Limb (tissue), 2 donors: ENCODE data around the gene SMAD6.

Experiments
- DNase-seq, 2 donors: peaks; one replicate each; pipeline ENCODE4 v3.0.0-alpha.2; 2016; ENCODE audit errors: extremely low spot score in 2 of 2

Gene SMAD6

DNA sequence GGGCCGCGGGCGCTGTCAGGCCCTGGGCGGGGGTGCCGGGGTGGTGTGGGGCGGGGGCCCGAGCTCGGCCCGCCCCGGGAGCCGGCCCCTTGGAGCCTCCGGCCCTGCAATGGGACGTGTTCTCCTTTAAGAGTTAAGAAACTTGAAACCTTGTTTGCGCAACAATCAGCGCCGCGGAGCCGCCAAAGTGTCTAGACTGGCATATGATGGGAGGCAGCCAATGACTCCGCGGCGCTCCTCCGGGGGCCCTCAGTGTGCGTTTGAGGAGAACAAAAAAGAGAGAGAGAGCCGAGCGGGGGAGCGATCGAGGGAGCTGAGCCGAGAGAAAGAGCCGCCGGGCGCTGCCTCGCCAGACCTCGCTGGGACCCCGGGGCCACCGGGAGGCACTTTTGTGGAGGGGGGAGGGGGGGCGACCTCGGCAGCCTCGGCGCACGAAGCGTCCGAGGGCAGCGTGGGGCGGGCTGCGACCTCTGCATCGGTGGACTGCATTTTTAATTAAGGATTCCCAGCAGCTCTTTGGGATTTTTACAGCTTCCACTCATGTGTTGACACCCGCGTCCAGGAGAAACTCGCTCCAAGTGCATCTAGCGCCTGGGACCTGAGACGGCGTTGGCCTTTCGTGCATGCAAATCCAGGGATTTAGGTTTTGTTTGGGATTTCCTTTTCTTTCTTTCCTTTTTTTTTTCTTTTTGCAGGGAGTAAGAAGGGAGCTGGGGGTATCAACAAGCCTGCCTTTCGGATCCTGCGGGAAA is at the start of gene SMAD6:
Gene SMAD6, plus strand, starts transcription at position 202 of the 752 bp plus-strand sequence. CDS start 1,023 bp downstream, outside the sequence.
- peak; percentile 93 to 95 for DNase-seq

DNA sequence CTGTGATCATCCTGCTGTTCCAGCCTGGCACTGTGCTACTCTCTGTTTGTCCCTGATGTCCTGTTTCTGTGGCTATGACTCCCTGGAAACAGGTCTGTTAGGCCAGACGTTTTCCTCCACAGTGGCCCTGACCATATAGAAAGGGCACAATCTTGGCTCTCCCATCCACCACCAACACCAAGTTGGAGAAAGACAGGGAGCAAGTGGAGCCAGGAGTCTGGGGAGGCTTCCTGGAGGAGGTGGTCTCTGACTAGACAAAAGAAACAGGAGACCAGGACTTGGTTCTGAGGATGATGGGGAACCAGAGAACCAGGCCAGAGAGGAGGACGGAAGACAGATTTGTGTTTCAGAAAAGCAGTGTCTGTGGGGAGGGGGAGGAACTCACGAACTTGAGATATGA is 49.2 kb upstream of the SMAD6 start:
- no peak for DNase-seq

DNA sequence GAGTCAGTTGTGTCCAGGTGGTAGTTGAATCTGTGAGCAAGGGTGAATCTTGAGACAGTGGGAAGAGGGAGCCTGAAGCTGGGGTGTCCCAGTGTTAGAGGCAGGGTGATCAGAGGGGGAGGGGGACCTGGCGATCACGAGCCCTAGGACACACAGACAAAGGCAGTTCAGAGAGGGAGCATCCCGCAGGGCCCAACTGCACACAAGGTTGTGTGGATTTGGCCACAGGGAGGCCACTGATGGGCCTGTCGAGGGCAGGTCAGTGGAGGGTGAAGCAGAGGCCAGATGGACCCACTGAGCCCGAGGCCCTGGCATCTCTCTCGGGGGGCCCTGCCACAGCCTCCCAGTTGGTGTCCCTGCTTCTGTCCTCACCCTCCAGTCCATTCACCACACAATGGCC is 48.6 kb upstream of the SMAD6 start:
- DNase-seq, result no peak

DNA sequence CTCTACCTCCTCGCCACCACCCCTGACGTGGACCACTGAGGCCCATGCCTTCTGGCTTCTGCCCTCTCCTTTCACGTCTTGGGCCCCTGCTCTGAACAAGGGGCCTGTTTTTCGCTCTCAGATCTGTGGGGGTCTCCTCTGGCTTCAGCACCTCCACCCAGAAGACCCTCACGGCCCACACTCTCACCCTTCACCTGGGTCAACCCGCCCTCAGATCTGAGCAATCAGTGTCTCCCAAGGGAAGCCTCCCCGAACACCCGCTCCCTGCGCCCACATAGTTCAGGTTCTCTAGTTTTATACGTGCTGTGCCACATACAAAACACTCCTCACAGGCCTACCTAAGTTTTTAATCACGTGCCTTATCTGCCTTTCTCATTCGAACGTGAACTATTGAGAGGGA is 48.2 kb upstream of the SMAD6 start:
- no peak for DNase-seq

DNA sequence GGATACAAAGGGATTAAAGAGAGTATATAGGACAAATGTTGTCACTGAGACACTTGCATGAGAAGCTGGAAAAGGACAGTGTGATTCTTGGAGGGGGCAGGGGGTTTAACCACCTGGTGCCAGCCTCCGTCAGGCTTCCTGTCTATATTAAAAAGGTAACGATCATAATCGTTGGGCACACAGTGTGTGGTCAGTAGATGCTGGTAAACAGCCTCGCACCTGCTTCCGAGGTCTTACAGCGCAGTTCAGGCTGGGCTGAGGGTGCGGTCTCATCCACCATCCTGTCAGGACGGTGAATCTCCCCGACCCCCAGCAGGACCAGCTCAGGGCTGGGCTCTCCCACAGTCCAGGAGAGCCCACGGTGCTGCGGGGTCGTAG is 47.7 kb upstream of the SMAD6 start:
- DNase-seq, result no peak

DNA sequence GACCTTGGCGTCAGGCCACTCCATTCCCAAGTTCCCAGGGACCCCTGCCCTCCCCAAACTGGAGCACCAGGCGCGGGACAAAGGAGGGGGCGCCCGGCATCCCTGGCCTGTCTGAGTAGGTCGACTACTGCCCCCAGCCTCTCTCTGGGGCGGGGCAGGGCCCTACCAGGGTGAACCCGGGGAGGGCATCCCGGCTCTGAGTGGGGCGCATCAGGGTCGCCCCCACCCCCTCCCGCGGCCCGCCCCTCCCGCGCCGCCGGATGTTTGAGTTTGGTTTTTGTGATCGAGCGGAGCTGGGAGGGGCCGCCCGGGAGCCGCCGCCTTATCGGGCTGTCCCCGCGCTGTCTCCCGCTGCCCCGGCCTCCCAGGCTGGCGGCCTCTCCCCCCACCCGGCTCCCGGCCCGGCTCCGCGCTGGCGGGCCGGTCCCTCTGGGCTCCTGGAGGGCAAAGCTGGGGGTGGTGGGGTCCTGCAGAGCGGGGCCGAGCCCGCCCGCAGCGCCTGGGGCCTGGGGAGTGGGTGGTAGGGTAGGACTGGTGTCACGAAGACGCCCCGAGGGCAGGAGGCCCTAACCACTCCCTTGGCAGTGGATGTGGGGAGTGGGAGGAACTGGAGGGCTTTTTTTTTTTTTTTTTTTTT is 47.2 kb upstream of the SMAD6 start:
- peak in 1 of 2 donors; percentile 57 for DNase-seq

DNA sequence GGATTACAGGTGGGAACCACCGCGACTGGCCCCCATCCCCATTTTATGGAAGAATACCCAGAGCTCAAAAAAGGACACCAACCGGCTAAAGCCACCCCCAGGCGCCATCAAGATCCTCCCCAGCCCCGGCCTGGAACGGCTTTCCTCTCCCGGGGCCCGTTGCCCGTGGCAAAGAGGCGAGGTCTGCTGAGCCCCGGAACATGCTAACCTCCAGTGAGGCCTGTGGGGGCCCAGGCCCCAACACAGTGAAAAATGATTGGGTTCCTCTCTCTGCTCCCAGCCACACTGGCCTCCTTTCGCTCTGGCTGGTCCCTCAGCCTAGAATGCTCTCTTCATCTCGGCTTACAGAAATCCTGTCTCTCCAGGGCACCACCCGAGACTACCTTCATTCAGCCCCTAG is 46.5 kb upstream of the SMAD6 start:
- no peak for DNase-seq

DNA sequence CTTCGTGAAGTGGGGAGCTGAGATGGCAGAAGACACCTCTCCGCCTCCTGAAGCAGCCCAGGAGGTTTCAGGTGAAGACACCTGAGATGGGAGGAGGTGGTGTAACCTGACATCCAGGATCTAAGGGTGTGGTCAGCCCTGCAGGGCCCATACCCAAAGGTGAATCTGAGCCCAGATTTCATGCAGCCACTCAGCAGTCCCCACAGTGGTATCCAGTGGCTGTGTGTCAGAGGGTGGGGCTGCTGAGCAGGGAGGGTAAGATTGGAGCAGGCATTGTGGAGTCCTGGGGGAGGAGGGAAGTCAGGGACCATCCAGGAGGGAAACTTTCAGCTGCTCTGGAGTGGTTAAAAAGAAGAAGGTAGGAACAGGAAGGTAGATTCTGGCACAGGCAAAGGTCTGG is 46.0 kb upstream of the SMAD6 start:
- DNase-seq, result no peak

DNA sequence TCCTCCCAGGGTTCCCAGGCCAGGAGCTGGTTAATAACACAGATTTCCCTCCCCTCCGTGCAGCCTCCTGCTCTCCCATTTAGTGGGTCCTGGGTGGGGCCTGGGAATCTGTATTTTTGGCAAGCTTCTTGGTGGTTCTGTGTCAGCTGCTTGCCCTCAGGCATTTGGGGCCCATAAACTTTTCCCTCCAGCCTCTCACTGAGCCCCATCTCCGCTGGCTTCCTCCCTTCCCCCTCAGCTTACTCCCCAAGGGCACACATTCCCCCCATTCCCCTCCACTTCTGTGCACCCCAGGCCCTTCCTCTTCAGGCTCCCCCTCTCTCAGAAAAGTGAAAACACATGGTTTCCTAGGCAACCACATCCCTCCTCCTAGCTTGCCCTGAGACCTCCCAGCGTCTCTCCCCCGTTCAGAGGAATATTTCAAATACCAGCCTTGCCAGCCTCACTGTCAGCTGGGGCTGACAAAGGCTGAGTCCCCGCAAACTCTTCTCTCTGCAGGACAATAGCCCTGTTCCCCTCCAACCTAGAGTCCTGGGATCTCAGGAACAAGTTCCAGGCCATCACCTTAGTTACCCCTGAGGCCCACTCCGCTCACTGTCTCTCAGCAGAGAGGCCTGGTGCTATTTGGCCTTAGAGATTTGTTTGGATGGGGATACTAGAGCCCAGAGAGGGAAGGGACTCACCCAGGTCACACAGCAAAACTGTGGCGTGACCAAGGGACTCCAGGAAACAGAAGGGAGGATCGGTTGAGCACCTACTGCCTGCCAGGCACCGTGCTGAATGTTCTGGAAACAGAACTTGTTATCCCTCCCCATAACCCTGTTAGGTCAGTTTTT is 44.6 kb upstream of the SMAD6 start:
- peak; percentile 50 to 66 for DNase-seq

DNA sequence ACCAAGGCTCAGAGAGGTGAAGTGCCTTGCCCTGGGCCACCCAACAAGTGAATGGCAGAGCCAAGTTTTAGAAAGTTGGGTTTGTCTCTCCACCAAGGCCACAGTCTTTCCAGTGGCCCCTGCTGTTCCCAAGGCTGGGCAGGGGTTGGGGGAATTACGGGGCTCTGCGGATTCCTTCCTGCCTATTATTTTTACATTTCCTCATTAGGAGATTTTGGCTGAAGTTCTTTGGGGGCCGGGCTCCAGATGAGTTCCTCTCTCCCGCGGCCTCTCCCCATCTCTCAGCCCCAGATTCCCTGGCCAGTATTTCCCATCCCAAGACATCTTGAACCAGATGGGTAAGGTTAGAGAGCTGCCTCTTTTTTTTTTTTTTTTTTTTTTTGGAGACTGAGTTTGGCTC is 44.0 kb upstream of the SMAD6 start:
- DNase-seq, result no peak

DNA sequence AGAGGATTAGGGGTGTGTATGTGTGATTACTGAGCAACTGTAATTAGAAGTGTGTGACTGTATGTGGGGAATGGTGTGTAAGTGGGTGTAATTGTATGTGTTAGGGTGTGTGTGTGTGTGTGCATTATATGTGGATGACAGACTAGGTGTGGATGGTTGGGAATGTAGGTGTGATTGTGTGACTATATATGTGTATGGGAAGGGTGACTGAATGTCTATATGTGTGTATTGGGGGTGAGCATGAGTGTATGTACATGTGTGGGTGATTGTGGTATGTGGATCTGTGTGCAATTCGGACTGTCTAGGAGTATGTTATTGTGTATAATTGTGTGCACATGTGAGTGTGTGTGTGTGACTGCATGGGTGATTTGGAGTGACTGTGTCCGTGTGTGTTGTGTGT is 43.2 kb upstream of the SMAD6 start:
- DNase-seq, result no peak

DNA sequence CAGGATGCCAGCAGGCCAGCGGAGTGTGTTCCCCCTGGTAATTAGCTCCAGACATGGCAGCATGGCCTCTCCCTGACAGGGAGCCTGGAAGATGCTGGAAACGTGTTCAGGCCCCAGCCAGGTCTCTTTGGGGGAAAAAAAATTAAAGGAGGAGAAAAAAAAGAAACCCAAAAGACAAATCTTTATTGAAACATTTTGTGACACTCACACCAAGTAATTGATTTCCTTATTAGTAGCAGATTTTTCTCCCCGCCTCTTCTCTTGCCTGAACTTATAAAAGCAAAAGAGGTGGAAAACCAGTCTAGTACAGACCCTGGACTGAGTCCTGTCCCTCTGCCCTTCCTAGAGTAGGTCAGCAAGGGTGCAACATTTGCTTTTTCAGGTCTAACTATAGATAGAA is 42.7 kb upstream of the SMAD6 start:
- no peak for DNase-seq

DNA sequence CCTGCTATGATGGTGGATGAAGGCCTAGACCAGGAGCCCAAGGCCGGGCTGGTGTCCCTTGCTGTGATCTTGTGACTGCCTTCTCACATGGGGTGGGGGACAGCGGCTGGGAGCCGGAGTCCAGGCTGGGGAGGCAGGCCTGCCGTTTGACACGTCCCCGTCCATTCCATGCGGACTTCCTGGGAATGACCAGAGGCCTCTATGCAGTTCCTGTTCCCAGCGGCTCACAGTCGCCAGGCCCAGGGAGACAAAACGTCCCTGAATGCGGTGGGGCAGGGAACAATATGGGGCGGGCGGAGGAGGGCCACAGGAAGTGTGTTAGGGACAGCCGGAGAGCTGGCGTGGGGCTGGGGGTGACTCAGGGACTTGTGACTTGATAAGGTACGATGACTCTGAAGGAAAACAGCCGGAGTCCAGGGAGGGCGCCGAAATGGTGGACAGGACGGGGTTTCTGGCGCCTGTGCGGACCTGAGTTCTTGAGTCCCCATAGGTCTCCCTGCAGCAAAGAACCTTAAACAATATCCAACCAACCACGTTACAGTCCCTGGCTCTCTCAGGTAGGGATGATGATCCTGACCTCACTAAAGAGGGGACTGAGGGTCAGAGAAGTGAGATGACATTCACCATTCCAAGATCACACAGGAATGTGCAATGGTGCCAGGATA is 40.5 kb upstream of the SMAD6 start:
- no peak for DNase-seq

DNA sequence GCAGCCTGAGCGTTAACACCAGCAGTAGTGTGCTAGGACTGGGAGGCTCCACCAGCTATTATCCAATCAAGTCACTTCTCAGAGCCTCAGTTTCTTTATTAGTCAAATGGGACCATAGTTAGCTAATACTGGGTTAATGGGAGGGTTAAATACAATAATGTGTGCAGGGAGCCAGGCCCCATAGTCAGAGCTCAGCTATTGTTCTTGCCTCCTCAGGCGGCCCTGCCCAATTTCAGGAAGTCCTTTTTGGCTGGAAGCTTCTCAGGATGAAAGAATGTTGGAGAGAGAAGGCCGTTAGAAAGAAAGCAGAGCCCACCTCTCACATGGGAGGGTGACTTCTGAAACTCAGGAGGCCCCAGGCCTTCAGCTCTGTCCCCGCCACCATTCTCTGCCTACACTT is 39.5 kb upstream of the SMAD6 start:
- no peak for DNase-seq

DNA sequence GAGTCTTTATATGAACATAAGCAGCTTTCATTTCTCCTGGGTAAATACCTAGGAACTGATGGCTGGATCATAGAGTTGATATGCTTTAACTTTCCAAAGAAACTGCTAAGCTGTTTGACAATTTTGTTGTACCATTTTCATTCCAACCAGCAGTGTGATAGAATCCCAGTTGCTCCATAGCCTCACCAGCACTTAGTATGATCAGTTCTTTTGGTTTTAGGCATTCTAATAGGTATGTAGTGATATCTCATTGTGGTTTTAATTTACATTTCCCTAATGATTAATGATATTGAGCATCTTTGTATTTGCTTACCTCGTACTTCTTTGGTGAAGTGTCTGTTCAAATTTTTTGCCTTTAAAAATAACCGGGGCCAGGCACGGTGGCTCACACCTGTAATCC is 38.4 kb upstream of the SMAD6 start:
- no peak for DNase-seq

DNA sequence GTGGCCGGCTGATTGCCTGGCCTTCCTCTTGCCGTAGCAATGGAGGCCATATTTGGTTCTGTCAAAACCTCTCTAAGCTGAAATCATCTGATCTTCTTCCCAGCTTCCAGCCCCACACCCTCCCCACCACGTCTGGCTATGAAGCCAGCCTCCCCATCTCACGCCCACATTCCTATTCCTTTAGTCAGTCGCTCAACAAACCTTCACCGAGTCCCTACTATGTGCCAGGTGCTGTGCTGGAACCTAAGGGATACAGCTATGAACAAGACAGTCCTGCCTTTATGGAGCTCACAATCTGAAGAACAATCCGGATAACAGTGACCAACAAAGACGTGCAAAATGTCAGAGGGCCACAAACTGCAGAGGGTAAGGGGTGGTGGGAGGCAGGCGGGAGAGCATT is 31.9 kb upstream of the SMAD6 start:
- DNase-seq, result no peak

DNA sequence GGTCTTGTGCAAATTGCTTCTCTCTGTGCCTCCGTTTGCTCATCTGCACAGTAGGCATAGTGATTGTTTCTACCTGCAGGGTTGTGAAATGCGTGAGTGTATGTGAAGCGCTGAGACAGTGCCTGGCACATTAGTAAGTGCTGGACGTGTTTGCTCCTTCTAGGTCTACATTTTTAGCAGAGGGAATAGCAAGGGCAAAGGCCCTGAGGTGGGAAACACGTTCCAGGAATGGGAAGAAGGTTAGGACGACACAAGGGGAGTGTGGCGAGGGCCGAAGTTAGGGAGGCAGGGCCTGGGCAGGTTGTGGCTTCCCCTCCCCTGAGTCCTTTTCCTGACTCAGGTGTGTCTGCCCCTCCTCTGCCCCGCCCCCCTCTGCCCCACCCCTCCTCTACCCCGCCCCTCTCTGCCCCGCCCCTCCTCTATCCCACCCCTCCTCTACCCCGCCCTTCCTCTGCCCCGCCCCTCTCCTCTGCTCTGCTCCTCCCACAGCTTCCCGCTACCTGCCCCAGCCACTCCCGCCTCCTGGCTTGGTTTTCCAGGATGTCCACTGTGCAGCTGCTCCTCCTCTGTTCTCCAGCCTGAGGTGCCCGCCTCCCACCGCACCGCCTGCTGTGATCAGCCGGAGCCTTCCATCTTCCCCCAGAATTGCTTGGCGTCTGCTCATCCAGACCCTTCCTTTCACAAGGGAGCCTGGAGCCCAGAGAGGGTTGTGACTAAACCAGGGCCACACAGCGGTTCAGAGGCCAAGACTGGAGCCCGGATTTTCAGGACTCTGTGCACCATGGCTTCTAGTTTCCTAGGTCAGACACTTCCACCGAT is 31.1 kb upstream of the SMAD6 start:
- DNase-seq, result no peak

DNA sequence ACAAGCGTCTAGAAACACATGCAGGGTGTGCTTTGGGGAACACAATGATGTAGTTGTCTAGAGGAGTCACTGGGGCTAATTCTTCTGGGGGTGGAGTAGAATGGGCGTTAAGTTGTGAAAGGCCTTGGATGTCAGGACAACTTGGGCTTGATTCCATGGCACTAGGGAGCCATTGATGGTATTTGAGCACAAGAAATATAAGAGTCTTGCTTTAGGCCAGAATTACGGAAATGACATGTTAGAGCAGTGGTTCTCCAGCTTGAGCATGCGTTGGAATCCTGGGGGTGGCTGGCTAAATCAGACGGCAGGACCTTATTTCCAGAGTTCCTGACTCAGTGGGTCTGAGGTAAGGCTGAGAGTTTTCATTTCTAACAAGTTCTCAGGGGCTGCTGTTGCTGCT is 29.2 kb upstream of the SMAD6 start:
- no peak for DNase-seq

DNA sequence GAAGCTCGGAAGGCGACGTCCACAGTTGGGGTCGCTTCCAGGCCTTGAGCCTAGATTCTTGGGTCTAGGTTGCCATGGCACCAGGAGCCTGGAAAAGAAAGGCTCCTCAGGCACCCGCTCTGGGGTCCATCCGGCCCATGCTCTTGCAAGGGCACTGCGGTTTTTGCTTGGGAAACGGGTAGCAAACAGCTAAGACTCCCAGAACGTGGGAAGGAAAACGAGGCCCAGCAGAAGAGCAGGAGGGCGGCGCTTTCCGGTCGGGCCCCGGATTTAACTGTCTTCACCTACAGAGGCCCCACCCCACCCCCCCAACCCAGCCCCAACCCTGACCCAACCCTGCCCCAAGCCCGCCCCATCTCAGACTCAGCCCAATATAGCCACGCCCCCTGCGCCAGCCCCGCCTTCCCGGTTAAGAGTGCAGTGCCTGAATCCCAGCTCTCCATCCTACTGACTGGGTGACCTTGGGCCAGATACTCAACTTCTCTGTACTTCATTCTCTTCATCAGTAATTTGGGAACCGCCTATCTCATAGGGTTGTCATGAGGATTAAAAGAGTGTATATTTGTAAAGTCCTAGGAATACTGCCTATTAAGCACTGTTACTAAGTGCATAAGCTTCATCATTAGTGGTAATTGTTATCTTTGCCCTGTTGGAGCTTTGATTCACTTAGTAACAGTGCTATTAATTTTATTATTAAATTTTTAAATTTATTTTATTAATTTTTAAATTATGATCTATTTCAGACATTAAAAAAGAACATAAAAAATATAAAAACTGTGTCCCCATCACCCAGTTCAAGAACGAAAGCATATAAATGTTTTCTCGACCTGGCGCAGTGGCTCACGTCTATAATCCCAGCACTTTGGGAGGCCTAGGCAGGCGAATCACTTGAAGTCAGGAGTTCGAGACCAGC is 28.4 kb upstream of the SMAD6 start:
- no peak for DNase-seq

DNA sequence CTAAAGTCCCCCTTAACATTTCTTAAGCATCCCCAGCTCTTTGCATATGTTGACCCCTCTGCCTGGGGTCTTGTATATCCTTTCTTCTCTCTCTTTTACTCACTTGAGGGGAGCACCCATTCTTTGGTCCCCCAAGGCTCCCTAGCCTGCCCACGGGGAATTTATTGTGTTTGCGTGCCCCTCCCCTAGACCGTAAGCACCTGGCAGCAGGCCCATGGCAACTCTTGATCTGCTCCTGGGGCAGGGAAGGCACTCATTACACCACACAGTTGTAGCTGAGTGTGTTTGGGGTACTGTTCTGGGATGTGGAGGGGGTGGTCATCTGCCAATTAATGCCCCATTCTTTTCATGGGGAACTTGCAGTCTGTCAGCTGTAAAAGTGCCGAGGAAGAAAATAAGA is 27.3 kb upstream of the SMAD6 start:
- no peak for DNase-seq
